Middle frontal gyrus (tissue), 1 donor: ENCODE data around the gene ALK.
A peak's percentile ranks its signal among the peaks of the same experiment; 100 is the strongest.

ENCODE experiments used
- DNase-seq: peaks from one replicate; pipeline ENCODE4 v3.0.0-alpha.2; 2015; ENCODE audit warnings: low spot score; ENCODE audit errors: extremely low spot score

Gene ALK

DNA sequence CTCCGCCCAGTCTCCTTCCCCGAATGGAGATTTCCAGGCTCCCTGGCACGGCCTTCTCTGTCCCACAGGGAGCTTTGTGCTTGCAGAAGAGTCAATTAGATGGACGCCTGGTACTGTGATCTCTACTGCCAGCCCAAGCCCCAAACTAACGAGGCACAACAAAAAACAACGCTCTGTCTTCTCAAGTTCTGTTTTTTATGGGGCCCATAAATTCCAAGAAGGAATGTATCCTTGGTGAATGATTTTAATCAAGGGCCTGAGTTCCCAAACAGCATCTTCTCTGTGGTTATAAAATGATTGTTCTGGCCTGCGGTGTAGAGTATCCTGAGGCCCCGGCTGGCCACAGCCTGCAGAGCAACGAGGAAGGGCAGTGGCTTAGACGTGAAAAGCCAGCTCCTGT lies 586.7 kb downstream of the ALK start:
- DNase-seq = no peak

DNA sequence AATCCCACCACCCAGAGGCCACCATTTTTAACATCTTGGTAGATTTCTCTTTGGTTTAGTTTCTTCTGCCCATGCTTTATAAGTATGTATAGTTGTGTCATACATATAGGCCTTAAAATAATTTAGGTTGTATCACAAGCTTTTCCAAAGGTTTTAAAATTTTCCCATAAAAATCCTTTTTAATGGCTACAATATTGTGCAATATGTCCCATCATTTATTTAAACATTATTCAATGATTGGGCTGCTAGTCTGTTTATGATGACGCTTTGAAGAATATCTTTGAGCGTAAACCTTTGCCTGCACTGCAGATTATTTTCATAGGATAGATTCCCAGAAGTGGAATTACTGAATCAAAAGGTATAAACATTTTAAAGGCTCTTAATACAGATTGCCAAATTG lies 588.8 kb downstream of the ALK start:
- DNase-seq = no peak

DNA sequence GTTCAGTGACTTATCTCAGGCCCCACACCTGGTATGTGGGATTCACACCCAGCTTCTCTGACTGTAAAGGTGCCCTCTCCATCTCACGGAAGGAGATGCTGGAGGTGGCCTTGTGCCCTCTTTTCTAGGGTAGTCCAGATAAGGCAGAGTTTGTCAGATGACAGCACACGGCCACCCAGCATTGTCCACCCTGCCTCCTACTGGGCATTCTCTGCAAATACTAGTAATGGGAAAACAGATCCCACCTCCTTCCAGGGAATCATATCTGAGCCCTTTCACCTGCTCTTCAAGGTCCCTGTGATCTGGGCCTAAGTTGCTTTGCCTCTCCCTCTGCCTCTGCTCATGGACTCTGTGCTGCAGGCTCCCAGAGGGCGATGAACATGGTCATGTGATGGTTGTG lies 591.5 kb downstream of the ALK start:
- DNase-seq = no peak

DNA sequence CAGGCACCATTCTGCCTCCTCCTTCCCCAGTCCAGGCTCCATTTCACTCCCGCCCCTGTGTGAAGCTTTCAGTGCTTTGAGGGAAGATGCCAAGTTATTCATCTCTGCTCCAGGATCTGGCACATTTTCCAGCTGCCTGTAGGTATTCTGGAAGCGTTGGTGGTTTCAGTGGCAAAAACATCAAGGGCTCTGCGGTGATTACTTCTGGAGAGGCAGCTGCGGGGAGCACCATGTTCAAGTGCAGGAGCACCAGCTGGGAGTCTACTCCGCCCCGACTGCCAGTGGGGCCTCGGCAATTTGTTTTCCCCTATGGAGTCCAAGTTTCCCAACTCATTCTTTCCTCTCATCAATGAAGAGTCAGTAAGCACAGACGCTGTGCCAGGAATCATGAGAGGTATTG lies 594.5 kb downstream of the ALK start:
- DNase-seq = peak; percentile 17

DNA sequence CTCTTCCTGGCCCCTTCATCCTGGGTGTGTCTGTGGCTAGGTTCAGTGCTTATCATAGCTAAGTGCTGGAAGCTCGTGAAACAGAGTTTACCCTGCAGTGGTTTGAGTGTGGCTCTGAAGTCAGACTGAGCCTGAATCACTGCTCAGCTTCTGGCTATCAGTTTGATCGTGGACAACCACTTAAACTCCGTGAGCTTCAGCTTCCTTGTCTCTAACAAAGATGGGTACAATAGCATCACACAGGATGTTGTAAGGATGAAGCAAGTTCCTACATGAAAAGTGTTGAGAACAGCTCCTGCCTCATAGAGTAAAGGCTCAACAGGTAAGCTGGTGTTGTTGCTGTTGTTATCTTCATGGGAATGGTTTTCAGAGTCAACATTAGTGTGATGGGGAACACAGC lies 595.8 kb downstream of the ALK start:
- DNase-seq = no peak

DNA sequence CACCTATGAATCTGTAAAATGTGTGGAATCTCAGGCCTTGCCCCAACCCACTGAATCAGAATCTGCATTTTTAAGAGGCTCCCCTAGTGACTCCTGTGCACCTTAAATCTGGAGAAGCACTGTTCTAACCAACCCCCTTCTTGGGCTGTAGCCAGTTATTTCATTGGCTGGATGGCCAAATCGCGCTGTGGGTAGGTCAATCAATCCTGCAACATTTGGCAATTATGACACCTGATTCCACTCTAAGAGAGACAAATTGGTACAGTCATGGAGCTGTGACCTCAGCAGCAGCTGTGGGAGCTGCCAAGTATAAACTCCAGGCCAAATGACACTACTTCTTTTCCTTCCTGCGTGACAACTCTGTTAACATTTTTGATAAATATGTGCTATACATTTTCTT lies 597.4 kb downstream of the ALK start:
- DNase-seq = no peak

DNA sequence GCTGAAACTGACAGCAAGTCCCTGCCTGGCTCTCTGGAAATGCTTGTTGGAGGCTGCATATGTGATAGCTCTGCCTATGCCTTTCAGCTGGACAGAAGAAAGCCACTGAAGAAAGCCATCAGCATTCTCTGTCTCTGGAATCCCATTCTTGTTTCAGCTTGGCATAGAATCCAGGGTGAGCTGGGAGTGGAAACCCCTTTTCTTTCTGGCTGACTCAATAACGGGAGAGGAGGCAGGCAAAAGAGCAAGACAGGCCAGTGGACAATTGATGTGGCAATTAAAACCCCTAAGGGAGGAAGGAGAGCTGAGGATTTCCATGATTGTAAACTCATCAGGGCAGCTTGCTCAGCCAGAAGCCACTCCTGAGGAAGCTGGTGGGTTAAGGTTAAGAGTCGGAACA lies 598.1 kb downstream of the ALK start:
- DNase-seq = no peak

DNA sequence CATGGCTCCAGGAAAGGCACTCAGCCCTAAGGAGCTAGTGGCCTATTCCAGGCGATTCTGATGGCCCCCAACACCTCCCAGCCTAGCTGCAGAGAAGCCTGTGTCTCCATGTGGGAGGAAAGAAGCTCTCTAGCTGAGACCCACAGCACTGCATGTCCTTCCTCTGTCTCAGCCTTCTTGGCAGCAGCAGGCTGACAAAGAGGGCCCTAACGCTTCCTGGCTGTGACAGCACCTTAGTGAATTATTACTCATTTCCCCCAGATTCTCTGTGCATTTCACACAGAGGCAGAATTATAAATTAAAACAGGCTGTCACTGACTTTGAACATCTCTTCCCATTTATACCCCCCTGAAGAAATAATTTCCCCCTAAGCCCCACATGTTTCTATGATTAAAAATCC lies 599.4 kb downstream of the ALK start:
- DNase-seq = no peak

DNA sequence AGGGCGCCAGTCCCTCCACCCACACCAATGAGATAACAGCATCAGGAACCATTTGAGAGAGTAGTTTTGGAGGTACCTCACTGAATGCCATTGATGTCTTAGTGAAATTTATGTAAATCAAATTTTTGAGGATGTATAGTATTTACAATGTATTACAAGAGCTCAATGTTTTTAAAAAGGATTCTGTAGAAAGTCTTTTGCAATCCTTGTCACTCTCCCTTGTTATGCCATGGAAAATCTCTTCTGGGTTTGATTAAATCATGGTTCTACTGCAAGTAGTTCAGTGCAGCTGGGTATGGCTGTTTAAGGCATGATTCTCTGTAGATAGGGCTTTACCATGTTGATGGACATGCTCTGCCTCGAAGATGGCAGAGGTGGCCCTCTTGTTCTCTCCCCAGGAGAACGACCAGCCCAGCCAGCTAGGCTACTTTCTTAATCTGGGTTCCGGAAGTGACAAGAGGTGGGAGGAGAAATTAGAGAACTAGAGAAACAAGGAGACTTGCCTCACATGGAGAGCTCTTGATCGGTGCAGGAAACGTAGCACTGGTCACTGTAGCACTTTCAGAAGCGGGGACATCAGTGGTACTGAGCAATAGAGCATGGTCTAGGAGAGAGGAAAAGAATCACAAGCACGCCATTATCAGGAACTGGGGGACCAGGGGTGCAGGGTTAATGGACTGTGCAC lies 603.4 kb downstream of the ALK start:
- no peak for DNase-seq

DNA sequence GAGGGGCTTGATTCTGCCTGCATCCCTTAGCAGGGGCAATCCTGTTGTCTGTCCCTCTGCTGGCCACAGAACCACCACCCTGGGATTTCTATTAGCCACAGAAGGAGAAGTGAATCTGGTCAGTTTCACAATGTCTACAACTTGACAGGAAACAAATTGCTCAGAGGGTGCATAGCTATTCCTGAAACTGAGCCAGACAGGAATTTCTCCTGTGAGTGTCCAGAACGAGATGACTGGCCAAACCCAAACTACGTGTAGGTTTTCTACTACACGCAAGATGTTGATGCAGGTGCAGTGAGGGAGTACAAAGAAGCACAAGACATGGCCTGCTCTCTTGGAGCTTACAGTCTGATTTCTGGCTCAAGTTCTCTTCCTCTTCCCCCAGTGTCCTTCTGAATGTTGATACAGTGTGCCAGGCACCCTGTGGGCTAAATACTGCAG lies 604.3 kb downstream of the ALK start:
- DNase-seq = no peak

DNA sequence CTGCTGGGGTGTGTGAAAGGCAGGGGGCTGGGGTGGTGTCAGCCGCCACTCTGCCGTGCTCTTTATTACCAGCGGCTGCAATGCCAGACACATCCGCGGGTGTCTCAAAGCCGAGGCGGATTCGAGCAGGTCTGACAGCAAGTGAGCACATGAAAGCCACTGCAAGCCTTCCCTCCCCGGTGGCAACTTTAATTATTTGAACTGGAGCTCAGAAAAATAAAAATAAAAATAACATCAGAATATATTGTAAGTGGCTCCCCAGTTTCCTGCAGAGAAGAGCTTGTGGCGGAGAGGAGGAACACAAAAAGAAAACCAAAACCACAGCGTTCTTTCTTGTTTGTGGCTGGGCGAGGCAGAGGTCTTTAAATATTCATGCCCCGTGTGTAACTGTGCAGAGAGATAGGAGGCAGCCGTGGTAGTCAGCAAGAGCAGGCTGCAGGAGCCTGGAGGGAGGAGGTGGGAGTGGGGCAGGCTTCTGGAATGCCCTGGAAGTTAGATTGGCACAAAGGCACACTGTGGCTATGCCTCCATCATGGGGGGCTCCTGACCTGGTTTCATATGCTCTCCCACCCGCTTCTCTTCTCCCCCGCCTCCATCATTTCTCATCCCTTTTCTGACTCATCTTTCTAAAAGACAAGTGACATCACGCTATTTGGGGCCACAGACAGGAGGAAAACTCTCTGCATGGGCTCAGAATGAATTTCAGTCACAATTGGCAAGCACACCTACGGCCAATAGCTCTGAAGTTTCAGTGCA lies 606.4 kb downstream of the ALK start:
- DNase-seq = no peak

DNA sequence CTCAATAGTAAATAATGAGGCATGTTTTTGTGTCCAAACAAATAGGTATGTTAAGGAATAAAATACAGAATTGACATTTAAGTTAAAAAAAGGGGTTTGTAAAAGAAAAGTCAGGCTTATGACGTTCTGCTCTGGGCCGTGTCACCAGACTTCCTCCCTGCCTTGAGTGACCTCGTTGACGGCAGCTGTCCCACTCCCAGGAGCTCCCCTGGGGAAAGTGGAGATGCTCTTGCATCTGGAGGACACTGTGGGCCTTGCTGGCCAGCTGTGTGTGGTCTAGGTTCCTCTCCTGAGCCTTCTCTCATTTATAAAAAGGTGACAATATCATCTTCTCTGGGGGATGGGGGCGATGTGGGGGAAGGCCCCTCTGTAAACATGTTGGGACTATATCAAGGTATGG lies 609.9 kb downstream of the ALK start:
- DNase-seq = no peak

DNA sequence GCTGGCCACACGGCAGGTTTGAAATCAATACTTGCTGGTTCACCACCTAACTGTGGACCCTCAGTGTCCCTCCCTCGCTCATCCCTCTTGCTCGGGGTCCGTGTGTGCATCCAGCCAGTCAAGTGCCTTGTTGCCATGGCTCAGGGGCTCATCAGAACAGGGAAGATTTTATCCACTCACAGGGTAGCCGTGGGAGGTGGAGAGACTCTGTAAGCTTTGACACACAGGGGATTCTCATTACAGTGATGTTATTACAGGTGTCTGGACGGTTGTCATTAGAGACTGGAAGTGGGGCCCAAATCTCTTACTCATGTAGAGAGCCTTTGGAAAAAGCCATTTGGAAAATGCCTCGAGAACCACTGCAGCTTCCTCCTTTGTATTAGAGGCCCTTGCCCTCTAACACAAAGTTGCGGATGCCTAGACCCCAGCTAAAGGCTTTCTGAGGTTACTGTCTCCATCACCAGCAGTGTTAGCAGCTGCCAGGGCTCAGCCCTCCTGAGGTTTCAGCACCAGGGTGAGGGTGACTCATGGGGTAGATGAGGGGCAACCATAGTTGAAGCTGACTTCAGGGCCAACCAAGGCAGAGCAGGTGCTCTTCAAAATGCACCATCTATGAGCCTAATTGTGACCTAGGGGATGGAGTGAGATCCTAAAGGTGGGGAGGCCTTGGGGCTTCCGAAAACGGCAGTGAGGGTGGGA lies 610.6 kb downstream of the ALK start:
- DNase-seq = no peak

DNA sequence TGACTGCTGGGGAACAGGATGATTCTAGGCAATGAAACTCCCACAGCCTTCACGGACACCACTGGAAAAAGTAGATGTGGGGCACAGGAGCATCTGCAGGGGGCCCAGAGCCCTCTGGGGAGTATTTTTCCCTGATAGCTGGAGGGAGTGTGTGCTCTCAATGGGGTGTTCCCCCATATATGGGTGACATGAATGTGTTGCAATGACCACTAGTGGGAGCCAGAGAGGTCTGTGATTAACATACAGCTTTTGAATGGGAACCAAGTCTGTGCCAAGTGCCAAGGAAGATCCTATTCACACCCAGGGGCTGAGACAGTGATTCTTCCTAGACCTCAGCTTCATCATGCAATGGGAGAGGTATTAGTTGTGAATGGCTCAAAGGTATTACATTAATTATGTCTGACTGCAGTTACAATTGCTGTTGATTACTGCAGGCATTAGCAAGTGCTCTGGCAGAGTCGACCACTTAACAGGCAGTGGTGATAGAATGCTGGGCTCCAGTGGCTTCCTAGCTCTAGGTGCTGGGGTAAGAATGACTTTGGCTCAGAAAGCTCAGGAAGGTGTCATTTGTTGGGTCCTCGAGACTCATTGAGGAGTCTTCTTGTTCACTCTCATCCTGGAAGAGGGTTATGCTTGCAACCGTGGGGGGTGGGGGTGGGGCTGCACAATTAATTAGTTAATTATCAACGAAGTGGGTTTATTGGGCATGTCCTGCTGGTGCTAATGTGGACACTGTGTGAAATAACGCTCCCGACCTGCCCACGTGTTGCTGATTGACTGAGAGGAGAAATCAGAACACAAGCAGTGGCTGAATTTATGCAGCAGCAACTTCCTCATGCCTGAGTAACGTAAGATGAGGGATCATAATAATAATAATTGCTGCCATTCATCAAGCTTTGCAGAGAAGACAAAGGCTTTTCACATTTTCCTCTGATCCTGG lies 612.0 kb downstream of the ALK start:
- DNase-seq = peak; percentile 27

DNA sequence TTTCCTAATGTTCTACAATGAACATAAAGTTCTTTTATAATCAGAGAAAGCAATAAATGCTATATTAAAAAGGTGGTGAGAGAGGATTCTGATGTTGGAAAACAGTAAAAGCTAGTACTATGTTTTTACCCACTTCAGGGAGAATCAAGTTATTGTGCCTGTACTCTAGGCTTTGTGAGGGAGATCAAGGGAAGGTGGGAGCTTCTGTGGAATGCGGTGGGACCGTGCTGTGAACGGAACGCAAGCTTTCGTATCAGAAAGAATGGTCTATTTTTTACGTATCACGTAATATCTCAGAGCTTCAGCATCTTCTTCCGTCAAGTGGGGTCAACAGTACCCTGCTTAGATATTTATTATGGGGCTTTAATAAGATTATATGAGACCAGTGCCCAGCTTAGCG lies 613.0 kb downstream of the ALK start:
- DNase-seq = no peak

DNA sequence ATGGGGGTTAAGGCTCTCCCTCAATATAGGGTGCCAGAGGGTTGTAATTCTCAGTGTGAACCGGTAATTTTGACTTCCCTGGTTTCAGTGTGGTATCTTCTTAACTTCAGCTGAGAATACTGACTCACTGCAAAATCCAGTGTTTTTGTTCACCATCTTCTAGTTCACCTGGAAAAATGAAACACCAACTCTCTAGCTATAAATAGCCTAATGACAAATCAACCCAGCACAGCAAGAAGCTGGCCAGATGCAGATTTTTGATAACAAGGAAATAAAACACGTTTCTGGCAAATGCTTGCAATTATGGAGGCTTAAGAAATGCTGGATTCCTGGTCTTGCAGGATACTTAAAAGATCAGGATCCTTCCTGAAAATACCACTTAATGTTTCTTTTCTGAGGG lies 613.9 kb downstream of the ALK start:
- DNase-seq = no peak

DNA sequence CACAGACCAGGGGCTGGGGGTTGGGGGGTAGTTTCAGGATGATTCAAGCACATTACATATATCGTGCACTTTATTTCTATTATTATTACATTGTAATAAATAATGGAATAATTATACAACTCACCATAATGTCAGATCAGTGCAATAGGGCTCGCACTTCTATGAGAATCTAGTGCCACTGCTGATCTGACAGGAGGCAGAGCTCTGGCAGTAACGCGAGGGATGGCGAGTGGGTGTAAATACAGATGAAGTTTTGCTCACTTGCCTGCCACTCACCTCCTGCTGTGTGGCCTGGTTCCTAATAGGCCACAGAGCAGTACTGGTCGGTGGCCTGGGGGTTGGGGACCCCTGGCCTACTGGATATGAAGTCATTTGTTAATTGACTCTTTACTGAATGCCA lies 615.6 kb downstream of the ALK start:
- DNase-seq = no peak

DNA sequence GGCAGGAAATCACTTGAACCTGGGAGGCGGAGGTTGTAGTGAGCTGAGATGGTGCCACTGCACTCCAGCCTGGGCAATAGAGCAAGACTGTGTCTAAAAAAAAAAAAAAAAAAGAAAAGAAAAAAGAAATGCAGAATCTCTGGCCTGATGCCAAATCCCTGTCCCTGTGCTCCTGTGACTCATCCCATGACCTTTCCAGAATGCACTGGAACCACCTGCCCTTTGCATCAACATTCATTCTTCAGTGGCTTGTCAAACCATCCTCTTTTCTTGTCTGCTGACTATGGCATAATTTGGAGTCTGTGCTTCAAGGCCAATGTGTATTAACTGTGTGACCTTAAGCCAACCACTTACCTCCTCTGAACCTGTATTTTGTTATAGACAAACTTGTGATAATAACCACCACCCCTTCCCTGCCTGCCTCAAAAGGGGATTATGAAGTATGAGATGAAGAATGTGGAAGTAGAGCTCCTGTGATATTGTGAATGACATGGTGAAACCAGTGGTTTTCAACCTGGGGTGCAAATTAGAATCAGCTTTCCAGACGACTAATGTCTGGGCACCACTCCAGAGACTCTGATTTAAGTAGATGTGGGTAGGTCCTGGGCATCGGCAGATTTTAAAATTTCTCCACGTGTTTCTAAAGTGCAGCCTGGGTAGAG lies 616.9 kb downstream of the ALK start:
- DNase-seq = no peak

DNA sequence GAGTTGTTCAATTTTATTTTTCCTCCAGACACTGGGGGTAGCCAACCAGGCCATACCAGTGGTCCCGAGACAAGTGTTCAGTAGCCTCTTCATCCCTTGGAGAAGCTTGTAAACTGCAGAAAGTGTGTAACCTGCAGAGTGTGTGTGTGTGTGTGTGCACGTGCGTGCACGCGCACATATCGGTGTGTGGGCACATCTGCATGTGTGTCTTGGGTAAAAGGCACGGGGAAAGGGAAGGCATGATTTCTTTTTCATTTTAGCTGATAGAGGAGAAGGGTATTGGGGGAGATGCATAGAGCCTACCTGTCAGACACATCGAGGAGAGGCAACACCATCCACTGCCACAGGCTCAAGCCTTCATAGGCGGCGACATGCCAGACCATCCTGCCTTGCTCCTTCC lies 624.8 kb downstream of the ALK start:
- DNase-seq = no peak

DNA sequence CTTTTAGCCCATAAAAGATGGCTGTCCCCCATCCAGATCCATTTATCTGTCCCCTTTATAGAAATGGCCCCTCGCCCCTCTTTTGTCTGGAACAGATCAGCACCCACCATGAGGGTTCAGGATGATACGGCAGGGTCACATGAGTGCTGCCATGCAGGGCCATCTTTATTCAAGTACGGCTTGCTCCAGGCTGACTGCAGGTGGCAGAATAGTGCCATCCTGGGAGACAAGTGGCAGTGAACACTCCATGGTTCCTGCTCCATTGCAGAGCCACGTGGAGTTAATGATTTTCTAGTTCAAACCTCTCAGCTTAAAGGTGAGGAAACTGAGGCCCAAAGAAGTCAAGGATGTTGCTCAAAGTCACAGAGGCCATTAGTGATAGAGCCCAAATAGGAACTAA lies 625.5 kb downstream of the ALK start:
- DNase-seq = no peak
